Uterus (tissue), 4 donors: ENCODE results near the gene SLC46A3. TPM values are rescaled to one million over a fixed set of nuclear protein-coding genes. Genes with fewer than 3 reads are reported as not detected.
"Not testable (repeated sequence)": the region's sequence is repeated elsewhere in the genome, so short reads cannot be mapped to it uniquely, and the experiment has no call there.

ENCODE experiments used
- DNase-seq, 2 donors: peaks; one replicate each; pipeline ENCODE4 v3.0.0-alpha.2; 2019 to 2020
- H3K27ac ChIP-seq, 2 donors: fragments of 200-600 bp; sonication (generic); 1 replicate in 1 of 2; 2 replicates in 1 of 2; pipeline ENCODE4 v1.5.1; 2016 to 2018
- H3K27me3 ChIP-seq, 2 donors: fragments of 200-600 bp; sonication (generic); one replicate each; pipeline ENCODE4 v1.5.1; 2018 to 2019; ENCODE audit warnings: control low read depth in 1 of 2
- H3K36me3 ChIP-seq, 2 donors: fragments of 200-600 bp; sonication (generic); one replicate each; pipeline ENCODE4 v1.5.1; 2019; ENCODE audit warnings: control low read depth in 1 of 2
- H3K4me1 ChIP-seq, 2 donors: fragments of 200-600 bp; sonication (generic); one replicate each; pipeline ENCODE4 v1.5.1; 2018 to 2019; ENCODE audit warnings: control low read depth in 1 of 2
- H3K4me3 ChIP-seq, 2 donors: fragments of 200-600 bp; sonication (generic); 1 replicate in 1 of 2; 2 replicates in 1 of 2; pipeline ENCODE4 v1.5.1; 2018 to 2019; ENCODE audit warnings: mild to moderate bottlenecking in 1 of 2
- H3K9me3 ChIP-seq, 2 donors: fragments of 200-600 bp; sonication (generic); one replicate each; pipeline ENCODE4 v1.5.1; 2019; ENCODE audit warnings: control low read depth in 1 of 2
- POLR2A ChIP-seq, 2 donors: fragments of 450-650 bp; IDR thresholded peaks; one replicate each; pipeline ENCODE4 v1.6.1; 2016; ENCODE audit warnings: antibody characterized with exemption in 2 of 2, mild to moderate bottlenecking in 1 of 2, moderate library complexity in 1 of 2
- intact Hi-C: fragments of 100-400 bp; cut with DNase I; formaldehyde crosslinking; loops from one replicate; pipeline ENCODE4 v1.15.1; 2023; ENCODE audit warnings: low total_unique reads
- total RNA-seq, 4 donors: library from RNA; depleted of rRNA in 3 of 4; stranded (reverse); fragments of >200 nt in 3 of 4; gene quantifications; one replicate each; pipeline versions ENCODE4 v1.1.0 to v1.2.4, GENCODE V29; 2014 to 2023
- TF ChIP-seq, protein P1 (sequence below), 4 experiments: fragments of 200-600 bp in 2 of 4; fragments of 450-650 bp in 2 of 4; sonication (generic) in 2 of 4; IDR thresholded peaks; one replicate each; pipeline ENCODE4 v1.5.1; 2016 to 2019; ENCODE audit warnings: antibody characterized with exemption in 4 of 4, mild to moderate bottlenecking in 2 of 4, moderate library complexity in 1 of 4
- donor health status: DM: yes; HTN: yes; CAD: no.

The SLC46A3 gene
- total RNA-seq, 4 donors from 2014 or later = 2.3 to 12.1 (median 5.9) TPM

GRCh38 chr13:28685892-28686291, 32.9 kb downstream of the SLC46A3 start:
- no peak for DNase-seq
- Histone ChIP-seq H3K27ac (no peak overlapping the region), H3K27me3 (no peaks in the 10 kb centered on the region), H3K9me3 (no peaks in the 10 kb centered on the region), H3K36me3 (no peaks in the 10 kb centered on the region), H3K4me1 (no peaks in the 10 kb centered on the region), H3K4me3 (no peak overlapping the region)
- TF ChIP-seq, protein P1, sequence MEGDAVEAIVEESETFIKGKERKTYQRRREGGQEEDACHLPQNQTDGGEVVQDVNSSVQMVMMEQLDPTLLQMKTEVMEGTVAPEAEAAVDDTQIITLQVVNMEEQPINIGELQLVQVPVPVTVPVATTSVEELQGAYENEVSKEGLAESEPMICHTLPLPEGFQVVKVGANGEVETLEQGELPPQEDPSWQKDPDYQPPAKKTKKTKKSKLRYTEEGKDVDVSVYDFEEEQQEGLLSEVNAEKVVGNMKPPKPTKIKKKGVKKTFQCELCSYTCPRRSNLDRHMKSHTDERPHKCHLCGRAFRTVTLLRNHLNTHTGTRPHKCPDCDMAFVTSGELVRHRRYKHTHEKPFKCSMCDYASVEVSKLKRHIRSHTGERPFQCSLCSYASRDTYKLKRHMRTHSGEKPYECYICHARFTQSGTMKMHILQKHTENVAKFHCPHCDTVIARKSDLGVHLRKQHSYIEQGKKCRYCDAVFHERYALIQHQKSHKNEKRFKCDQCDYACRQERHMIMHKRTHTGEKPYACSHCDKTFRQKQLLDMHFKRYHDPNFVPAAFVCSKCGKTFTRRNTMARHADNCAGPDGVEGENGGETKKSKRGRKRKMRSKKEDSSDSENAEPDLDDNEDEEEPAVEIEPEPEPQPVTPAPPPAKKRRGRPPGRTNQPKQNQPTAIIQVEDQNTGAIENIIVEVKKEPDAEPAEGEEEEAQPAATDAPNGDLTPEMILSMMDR (IDR thresholded peaks at IDR 0.05) = no peak
- TF ChIP-seq POLR2A (IDR thresholded peaks at IDR 0.05) = no peak
- intact Hi-C loops = no loop called here

DNA sequence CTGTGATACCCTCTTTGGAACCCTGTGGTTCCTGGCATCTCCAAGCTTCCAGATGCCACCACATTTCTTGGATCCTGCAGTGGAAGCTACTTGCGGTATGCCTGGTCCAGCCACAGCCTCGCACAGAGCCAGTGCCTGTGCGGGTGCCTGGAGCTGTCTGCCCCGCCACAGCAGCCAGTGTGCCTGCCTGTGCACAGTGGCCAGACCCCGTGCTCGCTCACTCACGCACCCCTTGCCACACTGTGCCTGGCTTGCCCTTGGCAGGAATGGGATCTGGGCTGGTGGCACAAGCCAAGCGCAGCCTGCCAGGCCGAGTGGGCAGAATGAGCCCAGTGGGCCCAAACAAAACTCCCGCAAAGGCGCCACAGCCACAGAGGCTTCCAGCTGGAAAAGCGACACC, 33.7 kb downstream of the SLC46A3 start:
- no peaks in the 10 kb centered on the region for H3K9me3 ChIP-seq
- H3K27me3 ChIP-seq = no peaks in the 10 kb centered on the region
- no peak overlapping the region for H3K4me3 ChIP-seq
- DNase-seq = no peak
- H3K4me1 ChIP-seq = no peaks in the 10 kb centered on the region
- no peaks in the 10 kb centered on the region for H3K36me3 ChIP-seq
- no peak overlapping the region for H3K27ac ChIP-seq
- intact Hi-C loops = no loop called here
- TF ChIP-seq POLR2A (IDR thresholded peaks at IDR 0.05) = no peak
- TF ChIP-seq, protein P1 (IDR thresholded peaks at IDR 0.05) = no peak

GRCh38 chr13:28684257-28684656, 34.5 kb downstream of the SLC46A3 start:
- TF ChIP-seq, protein P1 (IDR thresholded peaks at IDR 0.05) = no peak
- TF ChIP-seq POLR2A (IDR thresholded peaks at IDR 0.05) = no peak
- DNase-seq = no peak
- no peaks in the 10 kb centered on the region for H3K27me3 ChIP-seq
- no peaks in the 10 kb centered on the region for H3K9me3 ChIP-seq
- H3K36me3 ChIP-seq = no peaks in the 10 kb centered on the region
- H3K4me3 ChIP-seq = no peak overlapping the region
- H3K27ac ChIP-seq = no peak overlapping the region
- intact Hi-C loops = no loop called here
- no peaks in the 10 kb centered on the region for H3K4me1 ChIP-seq

DNA sequence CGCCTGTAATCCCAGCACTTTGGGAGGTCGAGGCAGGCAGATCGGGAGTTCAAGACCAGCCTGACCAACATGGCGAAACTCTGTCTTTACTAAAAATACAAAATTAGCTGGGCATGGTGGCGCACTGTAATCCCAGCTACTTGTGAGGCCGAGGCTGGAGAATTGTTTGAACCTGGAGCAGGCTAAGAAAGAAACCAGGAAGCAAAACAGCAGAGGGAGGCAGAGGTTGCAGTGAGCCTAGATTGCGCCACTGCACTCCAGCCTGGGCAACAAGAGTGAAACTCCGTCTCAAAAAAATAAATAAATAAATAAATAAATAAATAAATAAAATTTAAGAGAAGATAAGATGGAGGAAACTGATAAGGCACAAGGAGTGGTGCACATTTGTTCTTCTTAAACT, 35.6 kb downstream of the SLC46A3 start:
- H3K4me1 ChIP-seq, intact Hi-C loops, H3K36me3 ChIP-seq, H3K27ac ChIP-seq, H3K4me3 ChIP-seq, H3K27me3 ChIP-seq, H3K9me3 ChIP-seq, DNase-seq: not testable (repeated sequence)

GRCh38 chr13:28680541-28680940, 38.2 kb downstream of the SLC46A3 start:
- intact Hi-C loops = no loop called here
- no peaks in the 10 kb centered on the region for H3K27me3 ChIP-seq
- no peak for DNase-seq
- no peak overlapping the region for H3K4me3 ChIP-seq
- H3K4me1 ChIP-seq = no peaks in the 10 kb centered on the region
- TF ChIP-seq, protein P1 (IDR thresholded peaks at IDR 0.05) = no peak
- no peak for TF ChIP-seq POLR2A (IDR thresholded peaks at IDR 0.05)
- H3K27ac ChIP-seq = no peak overlapping the region
- H3K9me3 ChIP-seq = no peaks in the 10 kb centered on the region
- no peaks in the 10 kb centered on the region for H3K36me3 ChIP-seq

GRCh38 chr13:28679628-28680027, 39.1 kb downstream of the SLC46A3 start:
- no peaks in the 10 kb centered on the region for H3K9me3 ChIP-seq
- no peak for TF ChIP-seq POLR2A (IDR thresholded peaks at IDR 0.05)
- TF ChIP-seq, protein P1 (IDR thresholded peaks at IDR 0.05) = peak in 1 of 4 experiments; percentile 10
- no peak overlapping the region for H3K4me3 ChIP-seq
- H3K4me1 ChIP-seq = no peaks in the 10 kb centered on the region
- H3K36me3 ChIP-seq = no peaks in the 10 kb centered on the region
- intact Hi-C loops = no loop called here
- no peaks in the 10 kb centered on the region for H3K27me3 ChIP-seq
- no peak for DNase-seq
- no peak overlapping the region for H3K27ac ChIP-seq
